Cardiac muscle cell (in vitro differentiated cells and primary cell): ENCODE results near the gene THAP10. TPM values are rescaled to one million over a fixed set of nuclear protein-coding genes. Genes with fewer than 3 reads are reported as not detected.
"Not testable (repeated sequence)": the region's sequence is repeated elsewhere in the genome, so short reads cannot be mapped to it uniquely, and the experiment has no call there.

Experiments used
- DNase-seq, 2 donors: peaks; one replicate each; pipeline versions ENCODE4 v3.0.0 to v3.0.0-alpha.2; 2010 to 2017; ENCODE audit warnings: low read depth in 1 of 2, low spot score in 1 of 2
- H3K27ac ChIP-seq: fragments of 200-600 bp; sonication (generic); 2 replicates; pipeline ENCODE4 v1.5.1; 2016
- H3K27me3 ChIP-seq: fragments of 200-600 bp; sonication (generic); 2 replicates; pipeline ENCODE4 v1.6.0; 2016; ENCODE audit warnings: control low read depth
- H3K36me3 ChIP-seq: fragments of 200-600 bp; sonication (generic); 2 replicates; pipeline ENCODE4 v1.5.1; 2016; ENCODE audit warnings: control low read depth
- H3K4me1 ChIP-seq: fragments of 200-600 bp; sonication (generic); 2 replicates; pipeline ENCODE4 v1.8.1; 2017; ENCODE audit warnings: low read depth, mild to moderate bottlenecking, mixed run types
- H3K4me3 ChIP-seq: fragments of 200-600 bp; sonication (generic); 2 replicates; pipeline ENCODE4 v1.5.1; 2016; ENCODE audit warnings: mild to moderate bottlenecking
- H3K9me3 ChIP-seq: fragments of 200-600 bp; sonication (generic); 2 replicates; pipeline ENCODE4 v1.5.1; 2017; ENCODE audit warnings: low read depth, mild to moderate bottlenecking, control low read depth
- polyA plus RNA-seq: library from polyadenylated mRNA; unstranded; fragments of >200 nt; fragmentation: Nextera tagmentation; extraction: Ambion mirVana; gene quantifications from 2 replicates; pipeline ENCODE4 v1.2.1, GENCODE V29; 2016
- total RNA-seq: library from RNA; depleted of rRNA; stranded (reverse); fragments of >200 nt; gene quantifications from 2 replicates; pipeline ENCODE4 v1.2.3, GENCODE V29; 2016
- TF ChIP-seq, protein P1 (sequence below): IDR thresholded peaks from 2 replicates; pipeline ENCODE4 v1.5.1; 2012; ENCODE audit warnings: low read depth, mild to moderate bottlenecking, low read length

THAP10 gene
- total and polyA plus RNA-seq, 2 experiments from 2014 or later = 4.6 to 12.1 TPM

DNA sequence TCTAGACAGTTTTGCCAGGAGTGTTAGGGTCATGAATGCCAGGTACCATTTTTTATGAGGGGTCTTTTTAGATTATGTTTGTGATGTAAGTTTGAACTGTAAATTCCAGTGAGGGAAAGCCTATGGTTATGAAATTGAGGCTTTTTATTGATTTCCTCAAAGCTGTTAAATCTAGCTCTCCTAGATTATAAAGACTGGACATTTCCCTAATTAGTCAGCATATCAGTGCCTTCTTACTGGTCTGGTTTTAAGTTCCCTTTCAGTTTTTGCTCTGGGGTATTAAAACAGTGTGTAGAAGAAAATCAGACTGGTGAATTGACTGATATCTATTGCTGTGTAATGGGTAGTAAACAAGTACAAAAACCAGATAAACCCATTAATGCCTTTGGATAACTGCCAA is 39.6 kb upstream of the THAP10 start:
- TF ChIP-seq, protein P1, sequence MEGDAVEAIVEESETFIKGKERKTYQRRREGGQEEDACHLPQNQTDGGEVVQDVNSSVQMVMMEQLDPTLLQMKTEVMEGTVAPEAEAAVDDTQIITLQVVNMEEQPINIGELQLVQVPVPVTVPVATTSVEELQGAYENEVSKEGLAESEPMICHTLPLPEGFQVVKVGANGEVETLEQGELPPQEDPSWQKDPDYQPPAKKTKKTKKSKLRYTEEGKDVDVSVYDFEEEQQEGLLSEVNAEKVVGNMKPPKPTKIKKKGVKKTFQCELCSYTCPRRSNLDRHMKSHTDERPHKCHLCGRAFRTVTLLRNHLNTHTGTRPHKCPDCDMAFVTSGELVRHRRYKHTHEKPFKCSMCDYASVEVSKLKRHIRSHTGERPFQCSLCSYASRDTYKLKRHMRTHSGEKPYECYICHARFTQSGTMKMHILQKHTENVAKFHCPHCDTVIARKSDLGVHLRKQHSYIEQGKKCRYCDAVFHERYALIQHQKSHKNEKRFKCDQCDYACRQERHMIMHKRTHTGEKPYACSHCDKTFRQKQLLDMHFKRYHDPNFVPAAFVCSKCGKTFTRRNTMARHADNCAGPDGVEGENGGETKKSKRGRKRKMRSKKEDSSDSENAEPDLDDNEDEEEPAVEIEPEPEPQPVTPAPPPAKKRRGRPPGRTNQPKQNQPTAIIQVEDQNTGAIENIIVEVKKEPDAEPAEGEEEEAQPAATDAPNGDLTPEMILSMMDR = no peak
- Histone ChIP-seq H3K27ac (no peak overlapping the region), H3K4me1 (peaks cover 11% of the 10 kb centered on the region), H3K4me3 (no peak overlapping the region), H3K9me3 (no peaks in the 10 kb centered on the region), H3K36me3 (no peaks in the 10 kb centered on the region), H3K27me3 (no peaks in the 10 kb centered on the region)
- DNase-seq = no peak

DNA sequence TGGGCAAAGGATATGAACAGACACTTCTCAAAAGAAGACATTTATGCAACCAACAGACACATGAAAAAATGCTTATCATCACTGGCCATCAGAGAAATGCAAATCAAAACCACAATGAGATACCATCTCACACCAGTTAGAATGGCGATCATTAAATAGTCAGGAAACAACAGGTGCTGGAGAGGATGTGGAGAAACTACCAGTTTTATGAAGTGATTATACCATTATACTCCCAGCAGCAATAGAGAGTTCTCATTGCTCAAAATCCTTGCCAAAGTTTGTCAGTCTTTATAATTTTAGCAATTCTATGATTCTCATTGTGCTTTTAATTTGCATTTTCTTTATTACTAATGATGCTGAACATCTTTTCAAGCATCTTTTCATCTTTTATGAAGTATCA is 34.7 kb upstream of the THAP10 start:
- H3K9me3 ChIP-seq, H3K27me3 ChIP-seq, H3K4me1 ChIP-seq: not testable (repeated sequence)

DNA sequence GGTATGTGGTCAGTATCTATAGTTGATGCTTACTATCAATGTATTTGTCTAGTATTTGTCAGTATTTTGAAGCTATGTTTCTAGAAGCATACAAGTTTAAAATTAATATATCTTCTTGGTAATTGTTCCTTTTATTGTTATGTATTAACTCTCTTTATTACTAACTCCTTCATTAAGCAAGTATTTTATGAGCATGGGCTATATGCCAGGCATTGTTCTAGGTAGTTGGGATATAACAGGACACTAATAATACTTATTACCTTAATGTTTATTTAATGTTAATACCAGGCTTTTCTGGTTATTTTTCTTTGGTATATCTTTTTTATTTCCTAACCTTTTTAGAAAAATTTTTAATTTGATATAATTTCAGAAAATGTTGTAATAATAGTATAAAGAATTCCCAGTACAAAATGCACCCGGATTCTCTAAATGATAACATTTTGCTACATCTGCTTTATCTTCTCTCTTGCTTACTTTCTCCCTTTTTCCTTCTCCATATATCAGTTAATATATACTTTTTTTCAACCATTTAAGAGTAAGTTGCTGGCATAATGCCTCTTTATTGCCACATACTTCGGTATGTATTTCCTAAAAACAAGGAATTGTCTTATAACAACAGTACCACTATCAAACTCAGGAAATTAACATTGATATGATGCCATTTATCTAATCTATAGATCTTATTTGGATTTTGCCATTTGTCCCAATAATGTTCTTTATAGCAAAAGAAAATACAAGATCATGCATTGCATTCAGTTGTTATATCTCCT is 31.3 kb upstream of the THAP10 start:
- Histone ChIP-seq H3K9me3 (no peaks in the 10 kb centered on the region), H3K36me3 (no peaks in the 10 kb centered on the region), H3K27ac (no peak overlapping the region), H3K4me1 (peaks cover 11% of the 10 kb centered on the region), H3K27me3 (no peaks in the 10 kb centered on the region), H3K4me3 (no peak overlapping the region)
- DNase-seq = peak in 1 of 2 donors; percentile 73
- TF ChIP-seq, protein P1 = no peak

More for the DNA sequence above, 34.7 kb upstream of the THAP10 start:
- not testable (repeated sequence) for DNase-seq, H3K36me3 ChIP-seq, H3K27ac ChIP-seq, H3K4me3 ChIP-seq

DNA sequence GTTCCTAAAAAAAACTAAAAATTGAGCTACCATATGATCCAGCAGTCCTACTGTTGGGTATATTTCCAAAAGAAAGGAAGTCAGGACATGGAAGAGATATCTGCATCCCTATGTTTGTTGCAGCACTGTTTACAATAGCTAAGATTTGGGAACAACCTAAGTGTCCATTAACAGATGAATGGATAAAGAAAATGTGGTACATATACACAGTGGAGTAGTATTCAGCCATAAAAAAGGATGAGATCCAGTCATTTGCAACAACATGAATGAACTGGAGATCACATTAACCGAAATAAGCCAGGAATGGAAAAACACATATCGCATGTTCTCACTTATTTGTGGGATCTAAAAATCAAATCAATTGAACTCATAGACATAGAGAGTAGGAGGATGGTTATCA is 29.9 kb upstream of the THAP10 start:
- no peaks in the 10 kb centered on the region for H3K27me3 ChIP-seq
- no peaks in the 10 kb centered on the region for H3K9me3 ChIP-seq
- TF ChIP-seq, protein P1 = no peak
- no peaks in the 10 kb centered on the region for H3K36me3 ChIP-seq
- no peak overlapping the region for H3K4me3 ChIP-seq
- no peak overlapping the region for H3K27ac ChIP-seq
- no peak for DNase-seq
- H3K4me1 ChIP-seq = peaks cover 11% of the 10 kb centered on the region

DNA sequence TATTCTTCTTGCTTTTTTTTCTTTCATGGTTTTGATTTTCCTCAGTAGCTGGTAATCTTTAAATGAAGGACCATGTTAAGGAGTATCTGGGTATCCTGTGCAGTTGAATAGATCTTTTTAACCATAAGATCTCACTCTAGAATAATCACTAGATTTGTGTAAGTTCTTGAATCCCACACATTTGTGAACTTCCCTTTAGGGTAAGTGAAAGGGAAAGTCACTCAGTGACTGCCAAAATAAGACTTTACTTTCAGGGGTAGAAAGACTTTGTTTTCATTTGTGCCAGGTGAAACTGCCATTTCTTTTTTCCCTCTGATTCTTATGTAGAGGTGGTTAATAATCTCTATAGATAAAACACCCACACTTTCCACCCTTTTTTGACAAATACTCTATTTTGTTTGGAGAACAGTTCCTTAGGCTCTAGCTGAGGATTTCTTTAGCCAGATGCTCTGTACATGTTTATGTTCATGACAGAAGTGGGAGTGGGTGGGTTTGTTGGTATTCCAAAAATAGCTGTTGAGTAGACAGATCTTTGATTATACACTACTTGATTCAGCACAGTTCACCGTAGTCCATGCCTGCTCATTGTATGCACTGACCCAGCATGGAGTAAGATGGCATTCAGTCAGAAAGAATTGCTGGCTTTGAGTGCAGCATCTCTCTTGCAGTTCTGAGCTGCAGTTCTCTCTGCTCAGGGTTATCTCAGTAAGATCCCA is 28.9 kb upstream of the THAP10 start:
- H3K36me3 ChIP-seq = no peaks in the 10 kb centered on the region
- no peaks in the 10 kb centered on the region for H3K27me3 ChIP-seq
- H3K27ac ChIP-seq = peak overlapping the region; percentile 47
- TF ChIP-seq, protein P1 = no peak
- H3K4me1 ChIP-seq = peaks cover 11% of the 10 kb centered on the region
- H3K9me3 ChIP-seq = no peaks in the 10 kb centered on the region
- H3K4me3 ChIP-seq = no peak overlapping the region
- DNase-seq = peak; percentile 13 to 37

DNA sequence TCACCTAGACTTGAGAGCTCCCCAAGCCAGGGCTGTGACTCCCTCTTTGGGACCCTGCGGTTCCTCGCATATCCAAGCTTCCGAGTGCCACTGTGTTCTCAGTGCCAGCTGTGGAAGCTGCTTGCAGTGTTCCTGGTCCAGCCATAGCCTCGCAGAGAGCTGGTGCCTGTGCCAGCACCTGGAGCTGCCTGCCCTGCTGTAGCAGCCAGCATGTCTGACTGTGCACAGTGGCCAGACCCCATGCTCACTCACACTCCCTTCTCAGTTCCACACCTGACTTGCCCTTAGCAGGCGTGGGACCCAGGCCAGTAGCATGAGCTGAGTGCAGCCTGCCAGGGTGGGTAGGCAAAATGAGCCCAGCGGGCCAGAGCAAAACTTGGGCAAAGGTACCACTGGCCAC is 25.7 kb upstream of the THAP10 start:
- Histone ChIP-seq H3K36me3 (no peaks in the 10 kb centered on the region), H3K27me3 (no peaks in the 10 kb centered on the region)
- TF ChIP-seq, protein P1 = no peak

More for the DNA sequence above, 25.7 kb upstream of the THAP10 start:
- no peak overlapping the region for H3K4me3 ChIP-seq
- peaks cover 11% of the 10 kb centered on the region for H3K4me1 ChIP-seq
- no peak for DNase-seq
- H3K9me3 ChIP-seq = no peaks in the 10 kb centered on the region
- H3K27ac ChIP-seq = no peak overlapping the region
